ACHN (cell line): ENCODE results near the gene ARHGAP22.
A peak's percentile ranks its signal among the peaks of the same experiment; 100 is the strongest.

Experiments used
- DNase-seq: peaks from one replicate; pipeline ENCODE4 v3.0.0-alpha.2; 2015
- in situ Hi-C: cut with HindIII; loops from 2 replicates; pipeline ENCODE4 v1.10.0; 2017; ENCODE audit warnings: low sequenced_read_pairs, low pct_ligation_motif_present, low pct_unique_long_range_greater_than_20kb

The ARHGAP22 gene

GRCh38 chr10:48411510-48411909 is 193.4 kb downstream of the ARHGAP22 start:
- in situ Hi-C loops, result no loop called here
- no peak for DNase-seq

GRCh38 chr10:48410503-48410902 is 194.4 kb downstream of the ARHGAP22 start:
- in situ Hi-C loops, result no loop called here
- no peak for DNase-seq

GRCh38 chr10:48406658-48407057 is 198.2 kb downstream of the ARHGAP22 start:
- DNase-seq, result no peak
- in situ Hi-C loops, result no loop called here

- peak; percentile 94 for DNase-seq
- in situ Hi-C loops, result no loop called here
These were observed 198.7 kb downstream of the ARHGAP22 start for GRCh38 chr10:48406204-48406603.

- no peak for DNase-seq
- in situ Hi-C loops, result no loop called here
These were observed 200.2 kb downstream of the ARHGAP22 start for GRCh38 chr10:48404646-48405045.

- DNase-seq, result no peak
- in situ Hi-C loops, result no loop called here
These were observed 204.0 kb downstream of the ARHGAP22 start for GRCh38 chr10:48400850-48401220.

GRCh38 chr10:48400129-48400849 is 204.6 kb downstream of the ARHGAP22 start:
- in situ Hi-C loops, result no loop called here
- DNase-seq, result no peak

- in situ Hi-C loops, result no loop called here
These were observed 205.3 kb downstream of the ARHGAP22 start for GRCh38 chr10:48399551-48399950.

GRCh38 chr10:48399056-48399541 is 205.8 kb downstream of the ARHGAP22 start:
- in situ Hi-C loops, result no loop called here
- DNase-seq, result no peak

More at GRCh38 chr10:48399551-48399950, 205.3 kb downstream of the ARHGAP22 start:
- DNase-seq, result no peak

- no peak for DNase-seq
- in situ Hi-C loops, result no loop called here
These were observed 206.6 kb downstream of the ARHGAP22 start for GRCh38 chr10:48398261-48398660.
